CD8-positive, alpha-beta memory T cell (primary cell): ENCODE measurements around the gene PC. TPM values are rescaled to one million over a fixed set of nuclear protein-coding genes. Genes with fewer than 3 reads are reported as not detected.

Experiments
- CTCF ChIA-PET: fragments of 350-600 bp; sonication (Branson Sonifier 250); formaldehyde crosslinking; loops from one replicate; lab custom pipeline; 2021; ENCODE audit warnings: antibody characterized with exemption; lab: Charles Lee
- POLR2A ChIA-PET: fragments of 350-600 bp; sonication (Branson Sonifier 250); formaldehyde crosslinking; loops from one replicate; lab custom pipeline; 2021; ENCODE audit warnings: antibody characterized with exemption; lab: Charles Lee
- DNase-seq, 5 donors: peaks; one replicate each; pipeline versions ENCODE4 v3.0.0 to v3.0.0-alpha.2; 2020 to 2022; ENCODE audit warnings: mixed read lengths in 1 of 5
- H3K27ac ChIP-seq: one replicate; pipeline ENCODE4 v1.7.0; 2013; ENCODE audit warnings: low read depth, mild to moderate bottlenecking, low read length, moderate library complexity
- H3K27me3 ChIP-seq: 2 replicates; pipeline ENCODE4 v1.7.0; 2013; ENCODE audit warnings: low read length, mild to moderate bottlenecking; ENCODE audit not compliant: insufficient read depth, poor library complexity, severe bottlenecking
- H3K36me3 ChIP-seq: 2 replicates; pipeline ENCODE4 v1.7.0; 2013; ENCODE audit warnings: mild to moderate bottlenecking, low read length, moderate library complexity; ENCODE audit not compliant: insufficient read depth
- H3K4me1 ChIP-seq: 2 replicates; pipeline ENCODE4 v1.7.0; 2013; ENCODE audit warnings: mild to moderate bottlenecking, low read length, moderate library complexity; ENCODE audit not compliant: insufficient read depth
- H3K4me3 ChIP-seq: 2 replicates; pipeline ENCODE4 v1.7.0; 2013; ENCODE audit warnings: mild to moderate bottlenecking, low read length
- H3K9me3 ChIP-seq: 2 replicates; pipeline ENCODE4 v1.7.0; 2013; ENCODE audit warnings: mild to moderate bottlenecking, low read length
- H3K27ac Mint-ChIP-seq, 8 donors: one replicate each; pipeline ENCODE4 v1.8.0; 2020 to 2021; ENCODE audit warnings: mixed read lengths in 8 of 8, mild to moderate bottlenecking in 6 of 8, inconsistent platforms in 3 of 8, moderate library complexity in 3 of 8
- H3K27me3 Mint-ChIP-seq, 2 donors: one replicate each; pipeline ENCODE4 v1.8.0; 2020 to 2021; ENCODE audit warnings: mixed read lengths in 2 of 2, mild to moderate bottlenecking in 1 of 2, moderate library complexity in 1 of 2
- H3K36me3 Mint-ChIP-seq, 3 donors: one replicate each; pipeline ENCODE4 v1.8.0; 2020 to 2021; ENCODE audit warnings: mixed read lengths in 3 of 3, inconsistent platforms in 1 of 3, mild to moderate bottlenecking in 1 of 3
- H3K4me1 Mint-ChIP-seq, 3 donors: one replicate each; pipeline ENCODE4 v1.8.0; 2020 to 2021; ENCODE audit warnings: mixed read lengths in 3 of 3, inconsistent platforms in 1 of 3, mild to moderate bottlenecking in 1 of 3
- H3K4me3 Mint-ChIP-seq, 7 donors: one replicate each; pipeline ENCODE4 v1.8.0; 2020 to 2021; ENCODE audit warnings: mixed read lengths in 7 of 7, mild to moderate bottlenecking in 6 of 7, moderate library complexity in 4 of 7, inconsistent platforms in 2 of 7
- H3K9me3 Mint-ChIP-seq, 5 donors: one replicate each; pipeline ENCODE4 v1.8.0; 2020 to 2022; ENCODE audit warnings: mixed read lengths in 5 of 5, mild to moderate bottlenecking in 3 of 5, moderate library complexity in 2 of 5, inconsistent platforms in 1 of 5
- polyA plus RNA-seq: library from polyadenylated mRNA; unstranded; fragments of 300-500 nt; fragmentation: Illumina TruSeq; gene quantifications from one replicate; pipeline ENCODE4 v1.2.3, GENCODE V29; 2021
- total RNA-seq, 2 experiments: library from RNA; stranded (reverse); gene quantifications; one replicate each; pipeline ENCODE4 v1.2.3, GENCODE V29; 2021

PC gene
- total and polyA plus RNA-seq, 3 experiments from 2014 or later: 6.6 to 9.6 (median 8.9) TPM

- no peak for DNase-seq
- Histone ChIP-seq H3K4me3 (no peak overlapping the region), H3K36me3 (no peaks in the 10 kb centered on the region), H3K27ac (no peak overlapping the region), H3K9me3 (no peaks in the 10 kb centered on the region), H3K4me1 (no peaks in the 10 kb centered on the region), H3K27me3 (no peaks in the 10 kb centered on the region)
- ChIA-PET POLR2A (no interaction called here), CTCF (no interaction called here)
- Mint-ChIP-seq H3K27me3 (peaks cover 8 to 14% of the 10 kb centered on the region in 2 donors), H3K36me3 (peaks cover 0 to 3% (median 3%) of the 10 kb centered on the region in 3 donors), H3K9me3 (no peaks in the 10 kb centered on the region), H3K4me3 (no peak overlapping the region), H3K27ac (no peak overlapping the region), H3K4me1 (peaks cover 3 to 6% (median 5%) of the 10 kb centered on the region in 3 donors)
These were observed 27.5 kb upstream of the PC start for GRCh38 chr11:66985508-66986177.

GRCh38 chr11:66983275-66983924 lies 25.2 kb upstream of the PC start:
- Histone ChIP-seq H3K27me3 (no peaks in the 10 kb centered on the region), H3K36me3 (no peaks in the 10 kb centered on the region), H3K4me3 (no peak overlapping the region), H3K9me3 (no peaks in the 10 kb centered on the region), H3K27ac (no peak overlapping the region), H3K4me1 (no peaks in the 10 kb centered on the region)
- Mint-ChIP-seq H3K27me3 (peaks cover 1 to 10% of the 10 kb centered on the region in 2 donors), H3K9me3 (peaks cover 0 to 6% (median 2%) of the 10 kb centered on the region in 5 donors), H3K4me1 (peaks cover 3 to 6% (median 5%) of the 10 kb centered on the region in 3 donors), H3K36me3 (peaks cover 0 to 3% (median 3%) of the 10 kb centered on the region in 3 donors), H3K4me3 (no peak overlapping the region), H3K27ac (no peak overlapping the region)
- DNase-seq: no peak
- ChIA-PET CTCF (no interaction called here), POLR2A (no interaction called here)

- H3K27ac Mint-ChIP-seq: no peak overlapping the region
- Histone ChIP-seq H3K9me3 (no peaks in the 10 kb centered on the region), H3K27me3 (no peaks in the 10 kb centered on the region), H3K36me3 (no peaks in the 10 kb centered on the region), H3K4me3 (no peak overlapping the region), H3K4me1 (no peaks in the 10 kb centered on the region), H3K27ac (peak overlapping the region; percentile 31)
- H3K4me1 Mint-ChIP-seq: peaks cover 3 to 6% (median 5%) of the 10 kb centered on the region in 3 donors
- ChIA-PET CTCF (no interaction called here), POLR2A (no interaction called here)
- no peak overlapping the region for H3K4me3 Mint-ChIP-seq
- no peak for DNase-seq
- H3K9me3 Mint-ChIP-seq: peaks cover 0 to 10% (median 2%) of the 10 kb centered on the region in 5 donors
- H3K36me3 Mint-ChIP-seq: peaks cover 0 to 3% (median 3%) of the 10 kb centered on the region in 3 donors
- H3K27me3 Mint-ChIP-seq: peaks cover 3 to 7% of the 10 kb centered on the region in 2 donors
These were observed 23.9 kb upstream of the PC start for GRCh38 chr11:66981976-66982578.

- Mint-ChIP-seq H3K4me3 (no peak overlapping the region), H3K27ac (no peak overlapping the region), H3K9me3 (peaks cover 0 to 12% (median 2%) of the 10 kb centered on the region in 5 donors), H3K4me1 (peaks cover 3 to 6% (median 5%) of the 10 kb centered on the region in 3 donors), H3K36me3 (peaks cover 0 to 6% (median 3%) of the 10 kb centered on the region in 3 donors), H3K27me3 (peaks cover 7 to 12% of the 10 kb centered on the region in 2 donors)
- ChIA-PET POLR2A (no interaction called here), CTCF (no interaction called here)
- no peak overlapping the region for H3K4me3 ChIP-seq
- H3K27me3 ChIP-seq: no peaks in the 10 kb centered on the region
- H3K27ac ChIP-seq: no peak overlapping the region
- H3K9me3 ChIP-seq: no peaks in the 10 kb centered on the region
- no peaks in the 10 kb centered on the region for H3K36me3 ChIP-seq
- DNase-seq: no peak
- no peaks in the 10 kb centered on the region for H3K4me1 ChIP-seq
These were observed 21.3 kb upstream of the PC start for GRCh38 chr11:66979336-66979980.

- ChIA-PET POLR2A (no interaction called here), CTCF (no interaction called here)
- Mint-ChIP-seq H3K4me1 (peaks cover 3 to 6% (median 5%) of the 10 kb centered on the region in 3 donors), H3K9me3 (peaks cover 0 to 12% (median 2%) of the 10 kb centered on the region in 5 donors), H3K4me3 (no peak overlapping the region), H3K36me3 (peaks cover 0 to 6% (median 3%) of the 10 kb centered on the region in 3 donors), H3K27ac (no peak overlapping the region), H3K27me3 (peaks cover 7 to 12% of the 10 kb centered on the region in 2 donors)
- Histone ChIP-seq H3K4me3 (no peak overlapping the region), H3K27me3 (no peaks in the 10 kb centered on the region), H3K4me1 (no peaks in the 10 kb centered on the region), H3K9me3 (no peaks in the 10 kb centered on the region), H3K27ac (no peak overlapping the region), H3K36me3 (no peaks in the 10 kb centered on the region)
- DNase-seq: no peak
These were observed 20.5 kb upstream of the PC start for GRCh38 chr11:66978717-66979116.

- Histone ChIP-seq H3K36me3 (no peaks in the 10 kb centered on the region), H3K4me1 (no peaks in the 10 kb centered on the region), H3K27ac (no peak overlapping the region), H3K27me3 (no peaks in the 10 kb centered on the region), H3K9me3 (no peaks in the 10 kb centered on the region), H3K4me3 (no peak overlapping the region)
- Mint-ChIP-seq H3K27me3 (peaks cover 10 to 12% of the 10 kb centered on the region in 2 donors), H3K27ac (peak overlapping the region in 1 of 8 donors; percentile 50), H3K4me1 (peaks cover 3 to 6% (median 5%) of the 10 kb centered on the region in 3 donors), H3K36me3 (peaks cover 0 to 6% (median 3%) of the 10 kb centered on the region in 3 donors), H3K4me3 (no peak overlapping the region), H3K9me3 (peaks cover 0 to 12% (median 2%) of the 10 kb centered on the region in 5 donors)
- CTCF ChIA-PET: no interaction called here
- no peak for DNase-seq
- POLR2A ChIA-PET: no interaction called here
These were observed 20.0 kb upstream of the PC start for GRCh38 chr11:66978229-66978628.

GRCh38 chr11:66976925-66977324 lies 18.7 kb upstream of the PC start:
- ChIA-PET POLR2A (no interaction called here), CTCF (no interaction called here)
- Mint-ChIP-seq H3K27me3 (peaks cover 10 to 19% of the 10 kb centered on the region in 2 donors), H3K36me3 (peaks cover 0 to 3% (median 0%) of the 10 kb centered on the region in 3 donors), H3K4me3 (no peak overlapping the region), H3K9me3 (peaks cover 0 to 12% (median 2%) of the 10 kb centered on the region in 5 donors), H3K27ac (no peak overlapping the region), H3K4me1 (peaks cover 0 to 1% (median 1%) of the 10 kb centered on the region in 3 donors)
- Histone ChIP-seq H3K27ac (no peak overlapping the region), H3K36me3 (no peaks in the 10 kb centered on the region), H3K4me1 (no peaks in the 10 kb centered on the region), H3K27me3 (no peaks in the 10 kb centered on the region), H3K9me3 (no peaks in the 10 kb centered on the region), H3K4me3 (no peak overlapping the region)
- no peak for DNase-seq
